Nephron progenitor cell (in vitro differentiated cells): ENCODE data around the gene ATP2A1.

Experiments used
- DNase-seq: peaks from one replicate; pipeline ENCODE4 v3.0.0; 2021
- H3K27ac Mint-ChIP-seq: 2 replicates; pipeline ENCODE4 v1.8.0; 2021; ENCODE audit warnings: mild to moderate bottlenecking, moderate library complexity, mixed read lengths
- H3K27me3 Mint-ChIP-seq: 2 replicates; pipeline ENCODE4 v1.8.0; 2021; ENCODE audit warnings: mild to moderate bottlenecking, low read depth, mixed read lengths; ENCODE audit not compliant: poor library complexity
- H3K36me3 Mint-ChIP-seq: 2 replicates; pipeline ENCODE4 v1.8.0; 2021; ENCODE audit warnings: low read depth, mixed read lengths
- H3K4me1 Mint-ChIP-seq: 2 replicates; pipeline ENCODE4 v1.8.0; 2021; ENCODE audit warnings: mixed read lengths
- H3K4me3 Mint-ChIP-seq: 2 replicates; pipeline ENCODE4 v1.8.0; 2021; ENCODE audit warnings: mild to moderate bottlenecking, moderate library complexity, mixed read lengths
- H3K9me3 Mint-ChIP-seq: 2 replicates; pipeline ENCODE4 v1.8.0; 2021; ENCODE audit warnings: mild to moderate bottlenecking, moderate library complexity, mixed read lengths
- TF ChIP-seq, protein P1 (sequence below): fragments of 200-600 bp; sonication (generic); IDR thresholded peaks from 2 replicates; pipeline ENCODE4 v1.5.0; 2021; ENCODE audit warnings: antibody characterized with exemption

The ATP2A1 gene

DNA sequence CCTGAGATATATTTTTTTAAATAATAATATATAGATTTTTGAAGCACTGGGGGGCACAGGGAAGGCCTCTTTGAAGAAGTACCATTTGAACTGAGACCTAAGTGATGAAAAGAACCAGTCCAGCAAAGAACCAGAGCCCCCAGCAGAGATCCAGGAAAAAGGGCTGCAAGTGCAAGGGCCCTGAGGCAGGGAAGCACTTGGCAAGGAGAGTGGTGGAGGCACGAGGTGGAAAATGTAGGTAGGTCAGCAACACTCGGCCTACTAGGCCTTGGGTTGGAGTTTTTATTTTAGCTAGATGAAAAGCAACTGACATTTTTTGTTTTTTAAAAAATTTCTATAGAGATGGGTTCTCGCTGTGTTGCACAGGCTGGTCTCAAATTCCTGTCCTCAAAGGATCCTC, 51.9 kb downstream of the ATP2A1 start:
- peak overlapping the region; percentile 45 for H3K27ac Mint-ChIP-seq
- H3K9me3 Mint-ChIP-seq: no peaks in the 10 kb centered on the region
- no peak for DNase-seq
- H3K36me3 Mint-ChIP-seq: no peaks in the 10 kb centered on the region
- H3K4me1 Mint-ChIP-seq: peaks cover 39% of the 10 kb centered on the region
- H3K4me3 Mint-ChIP-seq: no peak overlapping the region
- TF ChIP-seq, protein P1, sequence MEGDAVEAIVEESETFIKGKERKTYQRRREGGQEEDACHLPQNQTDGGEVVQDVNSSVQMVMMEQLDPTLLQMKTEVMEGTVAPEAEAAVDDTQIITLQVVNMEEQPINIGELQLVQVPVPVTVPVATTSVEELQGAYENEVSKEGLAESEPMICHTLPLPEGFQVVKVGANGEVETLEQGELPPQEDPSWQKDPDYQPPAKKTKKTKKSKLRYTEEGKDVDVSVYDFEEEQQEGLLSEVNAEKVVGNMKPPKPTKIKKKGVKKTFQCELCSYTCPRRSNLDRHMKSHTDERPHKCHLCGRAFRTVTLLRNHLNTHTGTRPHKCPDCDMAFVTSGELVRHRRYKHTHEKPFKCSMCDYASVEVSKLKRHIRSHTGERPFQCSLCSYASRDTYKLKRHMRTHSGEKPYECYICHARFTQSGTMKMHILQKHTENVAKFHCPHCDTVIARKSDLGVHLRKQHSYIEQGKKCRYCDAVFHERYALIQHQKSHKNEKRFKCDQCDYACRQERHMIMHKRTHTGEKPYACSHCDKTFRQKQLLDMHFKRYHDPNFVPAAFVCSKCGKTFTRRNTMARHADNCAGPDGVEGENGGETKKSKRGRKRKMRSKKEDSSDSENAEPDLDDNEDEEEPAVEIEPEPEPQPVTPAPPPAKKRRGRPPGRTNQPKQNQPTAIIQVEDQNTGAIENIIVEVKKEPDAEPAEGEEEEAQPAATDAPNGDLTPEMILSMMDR: no peak
- peaks cover 6% of the 10 kb centered on the region for H3K27me3 Mint-ChIP-seq

DNA sequence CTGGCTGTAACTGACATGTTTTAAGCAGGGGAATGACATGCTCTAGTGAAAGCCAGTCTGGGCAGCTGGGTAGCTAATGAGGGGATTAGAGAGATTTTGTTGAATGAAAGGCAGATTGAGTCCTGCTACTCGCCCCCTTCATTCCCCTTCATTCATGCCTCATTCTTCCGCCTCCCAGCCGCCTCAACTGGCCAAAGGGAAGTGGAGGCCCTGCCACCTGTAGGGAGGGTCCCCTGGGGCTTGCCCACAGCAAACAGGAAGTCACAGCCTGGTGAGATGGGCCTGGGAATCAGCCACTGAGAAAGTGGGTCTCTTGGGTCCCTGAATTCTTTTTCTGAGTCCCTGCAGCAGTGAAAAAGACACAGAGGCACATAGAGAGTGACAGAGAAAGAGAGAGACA, 52.4 kb downstream of the ATP2A1 start:
- peak overlapping the region; percentile 45 for H3K27ac Mint-ChIP-seq
- H3K4me1 Mint-ChIP-seq: peaks cover 38% of the 10 kb centered on the region
- H3K9me3 Mint-ChIP-seq: no peaks in the 10 kb centered on the region
- no peaks in the 10 kb centered on the region for H3K36me3 Mint-ChIP-seq
- H3K4me3 Mint-ChIP-seq: no peak overlapping the region
- H3K27me3 Mint-ChIP-seq: peaks cover 8% of the 10 kb centered on the region
- TF ChIP-seq, protein P1: no peak
- DNase-seq: no peak

- H3K27ac Mint-ChIP-seq: peak within 1 kb of the TSS; percentile 45
- no peak within 1 kb of the TSS for H3K4me3 Mint-ChIP-seq
- H3K36me3 Mint-ChIP-seq: no peaks in the 10 kb centered on the region
- TF ChIP-seq, protein P1: no peak
- H3K27me3 Mint-ChIP-seq: peaks cover 9% of the 10 kb centered on the region
- peaks cover 41% of the 10 kb centered on the region for H3K4me1 Mint-ChIP-seq
- no peak for DNase-seq
- peaks cover 4% of the 10 kb centered on the region for H3K9me3 Mint-ChIP-seq
Measured at GRCh38 chr16:28931801-28932225, 53.5 kb downstream of the ATP2A1 start, which contains the start of gene CD19. CD19 (plus strand) TSS chr16:28931971; CDS start chr16:28932001, 30 bp downstream.

DNA sequence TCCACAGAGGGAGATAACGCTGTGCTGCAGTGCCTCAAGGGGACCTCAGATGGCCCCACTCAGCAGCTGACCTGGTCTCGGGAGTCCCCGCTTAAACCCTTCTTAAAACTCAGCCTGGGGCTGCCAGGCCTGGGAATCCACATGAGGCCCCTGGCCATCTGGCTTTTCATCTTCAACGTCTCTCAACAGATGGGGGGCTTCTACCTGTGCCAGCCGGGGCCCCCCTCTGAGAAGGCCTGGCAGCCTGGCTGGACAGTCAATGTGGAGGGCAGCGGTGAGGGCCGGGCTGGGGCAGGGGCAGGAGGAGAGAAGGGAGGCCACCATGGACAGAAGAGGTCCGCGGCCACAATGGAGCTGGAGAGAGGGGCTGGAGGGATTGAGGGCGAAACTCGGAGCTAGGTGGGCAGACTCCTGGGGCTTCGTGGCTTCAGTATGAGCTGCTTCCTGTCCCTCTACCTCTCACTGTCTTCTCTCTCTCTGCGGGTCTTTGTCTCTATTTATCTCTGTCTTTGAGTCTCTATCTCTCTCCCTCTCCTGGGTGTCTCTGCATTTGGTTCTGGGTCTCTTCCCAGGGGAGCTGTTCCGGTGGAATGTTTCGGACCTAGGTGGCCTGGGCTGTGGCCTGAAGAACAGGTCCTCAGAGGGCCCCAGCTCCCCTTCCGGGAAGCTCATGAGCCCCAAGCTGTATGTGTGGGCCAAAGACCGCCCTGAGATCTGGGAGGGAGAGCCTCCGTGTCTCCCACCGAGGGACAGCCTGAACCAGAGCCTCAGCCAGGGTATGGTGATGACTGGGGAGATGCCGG, 54.3 kb downstream of the ATP2A1 start:
- Mint-ChIP-seq H3K9me3 (peaks cover 4% of the 10 kb centered on the region), H3K4me1 (peaks cover 44% of the 10 kb centered on the region), H3K27me3 (peaks cover 9% of the 10 kb centered on the region), H3K27ac (no peak overlapping the region), H3K4me3 (no peak overlapping the region), H3K36me3 (no peaks in the 10 kb centered on the region)
- TF ChIP-seq, protein P1: no peak
- DNase-seq: no peak

DNA sequence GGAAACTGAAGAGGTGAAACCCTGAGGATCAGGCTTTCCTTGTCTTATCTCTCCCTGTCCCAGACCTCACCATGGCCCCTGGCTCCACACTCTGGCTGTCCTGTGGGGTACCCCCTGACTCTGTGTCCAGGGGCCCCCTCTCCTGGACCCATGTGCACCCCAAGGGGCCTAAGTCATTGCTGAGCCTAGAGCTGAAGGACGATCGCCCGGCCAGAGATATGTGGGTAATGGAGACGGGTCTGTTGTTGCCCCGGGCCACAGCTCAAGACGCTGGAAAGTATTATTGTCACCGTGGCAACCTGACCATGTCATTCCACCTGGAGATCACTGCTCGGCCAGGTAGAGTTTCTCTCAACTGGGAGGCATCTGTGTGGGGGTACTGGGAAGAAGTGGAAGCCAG, 54.9 kb downstream of the ATP2A1 start:
- H3K4me3 Mint-ChIP-seq: no peak overlapping the region
- no peak for DNase-seq
- H3K27me3 Mint-ChIP-seq: peaks cover 15% of the 10 kb centered on the region
- H3K9me3 Mint-ChIP-seq: peaks cover 4% of the 10 kb centered on the region
- TF ChIP-seq, protein P1: no peak
- peaks cover 44% of the 10 kb centered on the region for H3K4me1 Mint-ChIP-seq
- no peak overlapping the region for H3K27ac Mint-ChIP-seq
- H3K36me3 Mint-ChIP-seq: no peaks in the 10 kb centered on the region

DNA sequence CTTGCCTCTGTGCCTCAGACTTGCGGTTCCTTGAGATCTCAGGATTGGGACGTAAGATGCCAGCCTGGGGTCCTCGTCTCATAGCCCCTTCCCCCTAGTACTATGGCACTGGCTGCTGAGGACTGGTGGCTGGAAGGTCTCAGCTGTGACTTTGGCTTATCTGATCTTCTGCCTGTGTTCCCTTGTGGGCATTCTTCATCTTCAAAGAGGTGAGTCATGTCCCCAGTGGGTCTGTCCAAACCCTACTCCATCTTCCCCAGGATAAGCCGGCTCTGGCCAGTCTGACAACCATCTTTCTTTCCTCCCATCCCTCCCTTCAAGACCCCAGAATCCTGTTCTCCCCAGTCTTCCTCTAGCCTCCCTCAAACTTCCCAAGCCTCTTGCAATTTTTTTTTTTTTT, 57.1 kb downstream of the ATP2A1 start:
- Mint-ChIP-seq H3K4me3 (no peak overlapping the region), H3K4me1 (peaks cover 44% of the 10 kb centered on the region), H3K36me3 (no peaks in the 10 kb centered on the region), H3K27ac (no peak overlapping the region), H3K27me3 (peaks cover 28% of the 10 kb centered on the region), H3K9me3 (peaks cover 4% of the 10 kb centered on the region)
- TF ChIP-seq, protein P1: no peak
- DNase-seq: no peak
